D721Med (cell line): ENCODE data around the gene ZNF148.

ENCODE experiments used
- DNase-seq: peaks from one replicate; pipeline ENCODE4 v3.0.0; 2011; ENCODE audit warnings: low spot score; ENCODE audit not compliant: insufficient read length
- FAIRE-seq: peaks from 2 replicates; lab custom pipeline; 2011; peaks lifted over from hg19 to GRCh38; lab: Jason Lieb, UNC
- CTCF ChIP-seq: IDR thresholded peaks from 2 replicates; pipeline ENCODE4 v1.5.1; 2012; ENCODE audit warnings: mild to moderate bottlenecking, control low read depth; ENCODE audit not compliant: insufficient read depth; ENCODE audit errors: missing control alignments

Gene ZNF148

GRCh38 chr3:125256675-125257074 lies 118.5 kb downstream of the ZNF148 start:
- FAIRE-seq (no peak), DNase-seq (no peak)
- TF ChIP-seq CTCF: no peak

- no peak for FAIRE-seq
Measured at GRCh38 chr3:125250973-125251372, 124.2 kb downstream of the ZNF148 start.

GRCh38 chr3:125246237-125246636 lies 128.9 kb downstream of the ZNF148 start:
- no peak for TF ChIP-seq CTCF
- no peak for DNase-seq
- FAIRE-seq: no peak

More at GRCh38 chr3:125250973-125251372, 124.2 kb downstream of the ZNF148 start:
- no peak for DNase-seq
- no peak for TF ChIP-seq CTCF

GRCh38 chr3:125245521-125245920 lies 129.6 kb downstream of the ZNF148 start:
- no peak for TF ChIP-seq CTCF
- no peak for DNase-seq
- FAIRE-seq: no peak

- no peak for FAIRE-seq
- no peak for DNase-seq
- TF ChIP-seq CTCF: no peak
Measured at GRCh38 chr3:125240496-125240895, 134.6 kb downstream of the ZNF148 start.

GRCh38 chr3:125239266-125239665 lies 135.9 kb downstream of the ZNF148 start:
- no peak for FAIRE-seq
- DNase-seq: no peak
- no peak for TF ChIP-seq CTCF

GRCh38 chr3:125238759-125239158 lies 136.4 kb downstream of the ZNF148 start:
- FAIRE-seq: peak; percentile 60
- no peak for DNase-seq
- no peak for TF ChIP-seq CTCF
